Activated CD8-positive, alpha-beta T cell treated with anti-CD3 and anti-CD28 coated beads for 36 hours (primary cell): ENCODE results near the gene EWSR1. TPM values are rescaled to one million over a fixed set of nuclear protein-coding genes. Genes with fewer than 3 reads are reported as not detected.

Source experiments
- ATAC-seq: fragments of 200-7000 bp; cut with Tn5 transposase; one replicate; pipeline ENCODE4 v1.10.0; 2021; ENCODE audit warnings: mild to moderate bottlenecking, moderate library complexity
- CTCF ChIA-PET: fragments of 350-600 bp; sonication (Branson Sonifier 250); formaldehyde crosslinking; loops from one replicate; lab custom pipeline; 2021; ENCODE audit warnings: antibody characterized with exemption; lab: Charles Lee
- POLR2A ChIA-PET: fragments of 350-600 bp; sonication (Branson Sonifier 250); formaldehyde crosslinking; loops from one replicate; lab custom pipeline; 2021; ENCODE audit warnings: antibody characterized with exemption; lab: Charles Lee
- DNase-seq: peaks from one replicate; pipeline ENCODE4 v3.0.0-alpha.2; 2020
- H3K27ac Mint-ChIP-seq: one replicate; pipeline ENCODE4 v1.8.0; 2021; ENCODE audit warnings: mild to moderate bottlenecking, mixed read lengths
- H3K27me3 Mint-ChIP-seq: one replicate; pipeline ENCODE4 v1.8.0; 2021; ENCODE audit warnings: mixed read lengths
- H3K36me3 Mint-ChIP-seq: one replicate; pipeline ENCODE4 v1.8.0; 2021; ENCODE audit warnings: low read depth, mixed read lengths
- H3K4me1 Mint-ChIP-seq: one replicate; pipeline ENCODE4 v1.8.0; 2021; ENCODE audit warnings: low read depth, mixed read lengths
- H3K4me3 Mint-ChIP-seq: one replicate; pipeline ENCODE4 v1.8.0; 2021; ENCODE audit warnings: mild to moderate bottlenecking, moderate library complexity, mixed read lengths
- H3K9me3 Mint-ChIP-seq: one replicate; pipeline ENCODE4 v1.8.0; 2021; ENCODE audit warnings: mixed read lengths
- CTCF ChIP-seq: fragments of 200-600 bp; IDR thresholded peaks from one replicate; pipeline ENCODE4 v1.8.0; 2022; ENCODE audit warnings: antibody characterized with exemption, mild to moderate bottlenecking
- intact Hi-C: fragments of 100-400 bp; cut with micrococcal nuclease; formaldehyde crosslinking; loops from one replicate; pipeline ENCODE4 v1.10.0; 2022
- total RNA-seq, 2 experiments: library from RNA; stranded (reverse); gene quantifications; one replicate each; pipeline ENCODE4 v1.2.3, GENCODE V29; 2021

The EWSR1 gene
- total RNA-seq, 2 experiments from 2014 or later = 307 to 315 TPM

GRCh38 chr22:29337631-29338284 lies 69.7 kb downstream of the EWSR1 start:
- POLR2A ChIA-PET = interaction anchor here (1.2 kb wide), 1 partner anchor 9 kb away, joined by 3 read pairs; no protein-coding TSS in a partner anchor

GRCh38 chr22:29338398-29338797 lies 70.3 kb downstream of the EWSR1 start:
- no peak for ATAC-seq
- Mint-ChIP-seq H3K27me3 (no peaks in the 10 kb centered on the region), H3K36me3 (peaks cover 26% of the 10 kb centered on the region), H3K4me1 (no peaks in the 10 kb centered on the region), H3K9me3 (no peaks in the 10 kb centered on the region), H3K27ac (no peak overlapping the region), H3K4me3 (no peak overlapping the region)
- TF ChIP-seq CTCF = no peak
- ChIA-PET CTCF (no interaction called here), POLR2A (no interaction called here)
- intact Hi-C loops = no loop called here
- no peak for DNase-seq

More at GRCh38 chr22:29337631-29338284, 69.7 kb downstream of the EWSR1 start:
- CTCF ChIA-PET = interaction anchor here (1.1 kb wide), 1 partner anchor 24 kb away, joined by 4 read pairs; no protein-coding TSS in a partner anchor
- DNase-seq = no peak
- no peak for TF ChIP-seq CTCF
- Mint-ChIP-seq H3K27ac (no peak overlapping the region), H3K27me3 (no peaks in the 10 kb centered on the region), H3K4me3 (no peak overlapping the region), H3K9me3 (no peaks in the 10 kb centered on the region), H3K4me1 (no peaks in the 10 kb centered on the region), H3K36me3 (peaks cover 21% of the 10 kb centered on the region)
- intact Hi-C loops = no loop called here
- ATAC-seq = no peak

- ChIA-PET CTCF (interaction anchor here (1.5 kb wide), 1 partner anchor 26 kb away, joined by 4 read pairs; no protein-coding TSS in a partner anchor), POLR2A (no interaction called here)
- no peak overlapping the region for H3K27ac Mint-ChIP-seq
- intact Hi-C loops = no loop called here
- no peak overlapping the region for H3K4me3 Mint-ChIP-seq
- no peak for TF ChIP-seq CTCF
- no peak for DNase-seq
- no peaks in the 10 kb centered on the region for H3K9me3 Mint-ChIP-seq
- peaks cover 28% of the 10 kb centered on the region for H3K36me3 Mint-ChIP-seq
- no peaks in the 10 kb centered on the region for H3K4me1 Mint-ChIP-seq
- no peaks in the 10 kb centered on the region for H3K27me3 Mint-ChIP-seq
- ATAC-seq = no peak
Observed at GRCh38 chr22:29339381-29340235, 71.5 kb downstream of the EWSR1 start.

GRCh38 chr22:29340566-29340965 lies 72.5 kb downstream of the EWSR1 start:
- H3K9me3 Mint-ChIP-seq = no peaks in the 10 kb centered on the region
- H3K36me3 Mint-ChIP-seq = peaks cover 30% of the 10 kb centered on the region
- no peak for TF ChIP-seq CTCF
- no peaks in the 10 kb centered on the region for H3K4me1 Mint-ChIP-seq
- no peaks in the 10 kb centered on the region for H3K27me3 Mint-ChIP-seq
- no peak overlapping the region for H3K27ac Mint-ChIP-seq
- intact Hi-C loops = no loop called here
- no peak for DNase-seq
- H3K4me3 Mint-ChIP-seq = no peak overlapping the region
- POLR2A ChIA-PET = no interaction called here
- CTCF ChIA-PET = interaction anchor here (1.5 kb wide), 1 partner anchor 27 kb away, joined by 4 read pairs; no protein-coding TSS in a partner anchor
- ATAC-seq = no peak
